Measurements from ENCODE around the gene CCDC27. TPM values are rescaled to one million over a fixed set of nuclear protein-coding genes. Genes with fewer than 3 reads are reported as not detected.

Gene CCDC27
- under 1 TPM in 1 of 4 donors, not detected in 3; 0.13 TPM for total RNA-seq

GRCh38 chr1:3752400-3752945 lies at the start of gene CCDC27:
CCDC27 (plus strand) TSS chr1:3752450; CDS start chr1:3752482, 32 bp downstream.
- intact Hi-C loops (cut with DNase I), result no loop called here
- Histone ChIP-seq H3K27ac (no peak within 1 kb of the TSS), H3K4me3 (replicated peaks in 1 of 3) (no peak within 1 kb of the TSS), H3K36me3 (no peaks in the 10 kb centered on the region), H3K4me1 (peaks cover 18 to 19% of the 10 kb centered on the region in 2 donors), H3K27me3 (no peaks in the 10 kb centered on the region), H3K9me3 (no peaks in the 10 kb centered on the region)
- no peak for TF ChIP-seq CTCF (IDR thresholded peaks at IDR 0.05)
- no peak for TF ChIP-seq POLR2A (IDR thresholded peaks at IDR 0.05)
- WGBS, 2 donors, result 84 to 89% methylated on average over 7 to 14 of the region's 17 CpGs
- no peak for DNase-seq

- H3K36me3 ChIP-seq, result no peaks in the 10 kb centered on the region
- no peak for DNase-seq
- H3K27me3 ChIP-seq, result no peaks in the 10 kb centered on the region
- no peaks in the 10 kb centered on the region for H3K4me1 ChIP-seq
- H3K9me3 ChIP-seq, result no peaks in the 10 kb centered on the region
- WGBS, 2 donors, result 58 to 75% methylated on average over 4 to 6 of the region's 19 CpGs
- intact Hi-C loops (cut with DNase I), result no loop called here
- no peak overlapping the region for H3K4me3 ChIP-seq (replicated peaks in 1 of 3)
- TF ChIP-seq POLR2A (IDR thresholded peaks at IDR 0.05) (no peak), CTCF (IDR thresholded peaks at IDR 0.05) (no peak)
- no peak overlapping the region for H3K27ac ChIP-seq
These were observed 49.7 kb upstream of the CCDC27 start for GRCh38 chr1:3702528-3702927.

GRCh38 chr1:3702990-3703728 lies 49.1 kb upstream of the CCDC27 start:
- H3K27ac ChIP-seq, result no peak overlapping the region
- no peaks in the 10 kb centered on the region for H3K4me1 ChIP-seq
- 57 to 82% methylated on average over 21 of the region's 21 CpGs for WGBS, 2 donors
- no peaks in the 10 kb centered on the region for H3K36me3 ChIP-seq
- no peak for DNase-seq
- TF ChIP-seq POLR2A (IDR thresholded peaks at IDR 0.05) (no peak), CTCF (IDR thresholded peaks at IDR 0.05) (no peak)
- H3K27me3 ChIP-seq, result no peaks in the 10 kb centered on the region
- intact Hi-C loops (cut with DNase I), result no loop called here
- no peaks in the 10 kb centered on the region for H3K9me3 ChIP-seq
- no peak overlapping the region for H3K4me3 ChIP-seq (replicated peaks in 1 of 3)

GRCh38 chr1:3703786-3704371 lies 48.4 kb upstream of the CCDC27 start:
- H3K9me3 ChIP-seq, result no peaks in the 10 kb centered on the region
- DNase-seq, result no peak
- WGBS, 2 donors, result 61 to 75% methylated on average over 25 to 28 of the region's 28 CpGs
- TF ChIP-seq CTCF (IDR thresholded peaks at IDR 0.05) (no peak), POLR2A (IDR thresholded peaks at IDR 0.05) (no peak)
- H3K27ac ChIP-seq, result no peak overlapping the region
- no peak overlapping the region for H3K4me3 ChIP-seq (replicated peaks in 1 of 3)
- H3K36me3 ChIP-seq, result no peaks in the 10 kb centered on the region
- intact Hi-C loops (cut with DNase I), result no loop called here
- no peaks in the 10 kb centered on the region for H3K27me3 ChIP-seq
- H3K4me1 ChIP-seq, result no peaks in the 10 kb centered on the region
